ENCODE measurements around the gene PARP16. TPM values are rescaled to one million over a fixed set of nuclear protein-coding genes. Genes with fewer than 3 reads are reported as not detected.

PARP16 gene
- total RNA-seq, 1 experiment from 2014 or later: 9.7 TPM

GRCh38 chr15:65264863-65265430 is 21.7 kb downstream of the PARP16 start:
- Histone ChIP-seq H3K27ac (ENCODE audit: low read depth, low read length) (no peak overlapping the region), H3K9ac (ENCODE audit: low read length) (no peak overlapping the region), H3K4me1 (ENCODE audit: control insufficient read depth in 1 of 2, insufficient read depth in 2 of 2, low read length in 2 of 2) (no peaks in the 10 kb centered on the region), H3K36me3 (ENCODE audit: control insufficient read depth in 1 of 2, insufficient read depth in 2 of 2, low read length in 2 of 2) (no peaks in the 10 kb centered on the region), H3K4me3 (replicated peaks in 1 of 2; ENCODE audit: low read depth in 1 of 2, low read length in 2 of 2) (no peak overlapping the region), H3K79me2 (ENCODE audit: insufficient read depth, low read length) (no peaks in the 10 kb centered on the region), H2AFZ (ENCODE audit: low read depth, low read length, poor library complexity, severe bottlenecking) (no peak overlapping the region), H3K4me2 (ENCODE audit: low read length) (no peak overlapping the region), H3K27me3 (ENCODE audit: insufficient read depth, low read length) (no peaks in the 10 kb centered on the region), H3K9me2 (ENCODE audit: insufficient read depth) (no peaks in the 10 kb centered on the region), H4K20me1 (ENCODE audit: insufficient read depth) (no peaks in the 10 kb centered on the region), H3K9me3 (ENCODE audit: control insufficient read depth in 1 of 2, insufficient read depth in 1 of 2, low read depth in 1 of 2, low read length in 2 of 2) (no peaks in the 10 kb centered on the region)
- intact Hi-C loops (cut with micrococcal nuclease): no loop called here
- ChIA-PET CTCF (no interaction called here), POLR2A (no interaction called here), RAD21 (ENCODE audit: low non-redundant PET in 1 of 2, low total read pairs in 2 of 2, uncharacterized antibody in 2 of 2, unreplicated experiment in 2 of 2) (no interaction called here)
- no peak for ATAC-seq
- DNase-seq (ENCODE audit: low read depth, low spot score): no peak
- BruUV-seq (replicated peaks): no TSS peak
- TF ChIP-seq, protein P1, sequence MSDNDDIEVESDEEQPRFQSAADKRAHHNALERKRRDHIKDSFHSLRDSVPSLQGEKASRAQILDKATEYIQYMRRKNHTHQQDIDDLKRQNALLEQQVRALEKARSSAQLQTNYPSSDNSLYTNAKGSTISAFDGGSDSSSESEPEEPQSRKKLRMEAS (IDR thresholded peaks at IDR 0.05): no peak
- TF ChIP-seq, protein P2, sequence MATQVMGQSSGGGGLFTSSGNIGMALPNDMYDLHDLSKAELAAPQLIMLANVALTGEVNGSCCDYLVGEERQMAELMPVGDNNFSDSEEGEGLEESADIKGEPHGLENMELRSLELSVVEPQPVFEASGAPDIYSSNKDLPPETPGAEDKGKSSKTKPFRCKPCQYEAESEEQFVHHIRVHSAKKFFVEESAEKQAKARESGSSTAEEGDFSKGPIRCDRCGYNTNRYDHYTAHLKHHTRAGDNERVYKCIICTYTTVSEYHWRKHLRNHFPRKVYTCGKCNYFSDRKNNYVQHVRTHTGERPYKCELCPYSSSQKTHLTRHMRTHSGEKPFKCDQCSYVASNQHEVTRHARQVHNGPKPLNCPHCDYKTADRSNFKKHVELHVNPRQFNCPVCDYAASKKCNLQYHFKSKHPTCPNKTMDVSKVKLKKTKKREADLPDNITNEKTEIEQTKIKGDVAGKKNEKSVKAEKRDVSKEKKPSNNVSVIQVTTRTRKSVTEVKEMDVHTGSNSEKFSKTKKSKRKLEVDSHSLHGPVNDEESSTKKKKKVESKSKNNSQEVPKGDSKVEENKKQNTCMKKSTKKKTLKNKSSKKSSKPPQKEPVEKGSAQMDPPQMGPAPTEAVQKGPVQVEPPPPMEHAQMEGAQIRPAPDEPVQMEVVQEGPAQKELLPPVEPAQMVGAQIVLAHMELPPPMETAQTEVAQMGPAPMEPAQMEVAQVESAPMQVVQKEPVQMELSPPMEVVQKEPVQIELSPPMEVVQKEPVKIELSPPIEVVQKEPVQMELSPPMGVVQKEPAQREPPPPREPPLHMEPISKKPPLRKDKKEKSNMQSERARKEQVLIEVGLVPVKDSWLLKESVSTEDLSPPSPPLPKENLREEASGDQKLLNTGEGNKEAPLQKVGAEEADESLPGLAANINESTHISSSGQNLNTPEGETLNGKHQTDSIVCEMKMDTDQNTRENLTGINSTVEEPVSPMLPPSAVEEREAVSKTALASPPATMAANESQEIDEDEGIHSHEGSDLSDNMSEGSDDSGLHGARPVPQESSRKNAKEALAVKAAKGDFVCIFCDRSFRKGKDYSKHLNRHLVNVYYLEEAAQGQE (IDR thresholded peaks at IDR 0.05; ENCODE audit: low read depth): no peak
- TF ChIP-seq RAD21 (IDR thresholded peaks at IDR 0.05; ENCODE audit: low read depth): no peak
- TF ChIP-seq EGR1 (IDR thresholded peaks at IDR 0.05; ENCODE audit: low read depth): no peak
- no peak for TF ChIP-seq SP1 (IDR thresholded peaks at IDR 0.05; ENCODE audit: low read depth)
- TF ChIP-seq POLR2AphosphoS5 (IDR thresholded peaks at IDR 0.05; ENCODE audit: low read depth, low read length): no peak
- no peak for TF ChIP-seq SRF (IDR thresholded peaks at IDR 0.05; ENCODE audit: low read depth)
- TF ChIP-seq ZBTB33 (IDR thresholded peaks at IDR 0.05; ENCODE audit: extremely low read depth, insufficient replicate concordance, low read length): no peak

Measured in HCT116 (cell line).